Lung (tissue), 12 donors: ENCODE data around the gene URB2. TPM values are rescaled to one million over a fixed set of nuclear protein-coding genes. Genes with fewer than 3 reads are reported as not detected.

ENCODE experiments used
- ATAC-seq: fragments of 200-7000 bp; cut with Tn5 transposase; one replicate; pipeline ENCODE4 v1.9.1; 2020; ENCODE audit warnings: moderate number of reproducible peaks; ENCODE audit not compliant: insufficient read depth, low FRiP score
- DNase-seq, 3 donors: peaks; one replicate each; pipeline ENCODE4 v3.0.0-alpha.2; 2013 to 2017
- H3K27ac ChIP-seq, 2 donors: one replicate each; pipeline ENCODE4 v1.5.1; 2013; ENCODE audit warnings: mild to moderate bottlenecking in 2 of 2, moderate library complexity in 2 of 2, control low read depth in 1 of 2, inconsistent platforms in 1 of 2, low read depth in 1 of 2, low read length in 1 of 2
- H3K27me3 ChIP-seq, 3 donors: one replicate each; pipeline ENCODE4 v1.5.1; 2013; ENCODE audit warnings: low read length in 2 of 3; ENCODE audit not compliant: control insufficient read depth in 3 of 3, insufficient read depth in 3 of 3
- H3K36me3 ChIP-seq, 4 donors: one replicate each; pipeline ENCODE4 v1.5.1; 2013; ENCODE audit warnings: low read length in 4 of 4, mild to moderate bottlenecking in 1 of 4, moderate library complexity in 1 of 4; ENCODE audit not compliant: control insufficient read depth in 4 of 4, insufficient read depth in 4 of 4
- H3K4me1 ChIP-seq, 5 donors: one replicate each; pipeline ENCODE4 v1.5.1; 2013; ENCODE audit warnings: low read length in 5 of 5, mild to moderate bottlenecking in 2 of 5, moderate library complexity in 1 of 5; ENCODE audit not compliant: control insufficient read depth in 5 of 5, insufficient read depth in 5 of 5
- H3K4me3 ChIP-seq: one replicate; pipeline ENCODE4 v1.5.1; 2013; ENCODE audit warnings: mild to moderate bottlenecking, control low read depth, moderate library complexity
- H3K9ac ChIP-seq, 2 donors: one replicate each; pipeline ENCODE4 v1.5.1; 2013; ENCODE audit warnings: low read length in 2 of 2, control low read depth in 1 of 2; ENCODE audit not compliant: insufficient read depth in 1 of 2
- H3K9me3 ChIP-seq, 4 donors: one replicate each; pipeline ENCODE4 v1.5.1; 2013; ENCODE audit warnings: low read length in 3 of 4, mild to moderate bottlenecking in 1 of 4, moderate library complexity in 1 of 4; ENCODE audit not compliant: control insufficient read depth in 4 of 4, insufficient read depth in 3 of 4
- CTCF ChIP-seq: IDR thresholded peaks from 2 replicates; pipeline ENCODE4 v1.5.1; 2012; ENCODE audit warnings: mild to moderate bottlenecking; ENCODE audit errors: control extremely low read depth, extremely low read depth
- WGBS, 2 donors: extraction: QIAGEN DNeasy Blood & Tissue Kit; methylation state at CpG; one replicate each; pipeline ENCODE4 v1.1.7; 2013; 5-methylcytosine and 5-hydroxymethylcytosine counted together
- polyA plus RNA-seq, 2 donors: library from polyadenylated mRNA; stranded (reverse); fragments of 200-250 nt; gene quantifications; one replicate each; pipeline ENCODE4 v1.2.1, GENCODE V29; 2013
- total RNA-seq, 2 donors: library from RNA; depleted of rRNA in 1 of 2; stranded (reverse); fragments of >200 nt in 1 of 2; gene quantifications; one replicate each; pipeline ENCODE4 v1.2.1, GENCODE V29; 2014 to 2021
- donor health status: control.
- donor health status: control.
- donor health status: Bipolar disorder and iron deficiency.
- donor health status: healthy.
- donor health status: DM: yes; HTN: yes; CAD: no.

The URB2 gene
- total and polyA plus RNA-seq, 4 donors, result 2.6 to 10.9 (median 6.1) TPM

GRCh38 chr1:229650045-229650444 is 24.0 kb downstream of the URB2 start:
- Histone ChIP-seq H3K4me3 (no peak overlapping the region), H3K27me3 (no peaks in the 10 kb centered on the region), H3K9me3 (no peaks in the 10 kb centered on the region), H3K4me1 (no peaks in the 10 kb centered on the region), H3K27ac (no peak overlapping the region), H3K36me3 (peaks cover 15 to 41% (median 30%) of the 10 kb centered on the region in 4 donors), H3K9ac (no peak overlapping the region)
- no peak for DNase-seq
- no peak for TF ChIP-seq CTCF
- WGBS, 2 donors, result 95 to 98% methylated on average over 4 of the region's 4 CpGs
- no peak for ATAC-seq

DNA sequence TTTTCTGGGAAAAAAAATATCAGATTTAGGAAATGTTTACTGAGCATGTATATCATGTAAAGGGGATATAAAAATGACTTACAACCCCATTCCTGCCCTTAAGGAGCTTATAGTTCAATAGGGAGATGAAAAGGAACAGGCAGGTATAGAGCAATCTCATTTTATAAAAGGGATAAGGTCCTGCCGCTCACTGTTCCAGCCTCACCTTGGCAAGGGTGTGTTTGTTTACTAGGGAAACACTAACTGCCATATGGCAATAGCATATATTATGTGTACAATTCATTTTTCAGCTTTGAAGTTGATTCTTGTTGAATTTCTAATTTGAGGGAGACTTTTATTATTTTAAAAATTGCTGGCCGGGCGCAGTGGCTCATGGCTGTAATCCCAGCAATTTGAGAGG is 25.5 kb downstream of the URB2 start:
- 97 to 99% methylated on average over 3 of the region's 3 CpGs for WGBS, 2 donors
- no peaks in the 10 kb centered on the region for H3K27me3 ChIP-seq
- H3K36me3 ChIP-seq, result peaks cover 18 to 44% (median 28%) of the 10 kb centered on the region in 4 donors
- TF ChIP-seq CTCF, result no peak
- ATAC-seq (no peak), DNase-seq (no peak)
- H3K4me1 ChIP-seq, result no peaks in the 10 kb centered on the region
- no peak overlapping the region for H3K4me3 ChIP-seq
- H3K9ac ChIP-seq, result no peak overlapping the region
- H3K27ac ChIP-seq, result no peak overlapping the region
- H3K9me3 ChIP-seq, result no peaks in the 10 kb centered on the region

DNA sequence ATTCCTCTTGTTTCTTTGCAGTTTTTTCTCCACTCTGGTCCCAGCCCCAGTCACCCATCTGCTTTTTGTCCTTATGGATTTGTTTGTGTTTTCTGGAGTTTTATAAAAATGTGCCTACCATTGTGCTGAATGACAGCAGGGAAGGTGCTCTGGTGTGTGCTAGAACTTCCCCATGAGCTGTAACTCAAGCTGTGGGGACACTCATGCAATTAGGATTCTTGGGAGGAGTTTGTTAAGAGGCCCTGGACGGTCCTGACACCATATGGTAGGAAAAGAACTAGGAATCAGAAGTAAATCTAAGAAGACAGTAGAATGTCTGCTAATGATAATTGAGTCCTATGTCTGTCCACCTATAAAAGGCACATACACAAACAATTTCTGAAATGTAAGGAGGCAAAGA is 27.4 kb downstream of the URB2 start:
- H3K36me3 ChIP-seq, result peaks cover 5 to 40% (median 20%) of the 10 kb centered on the region in 4 donors
- WGBS, 2 donors, result 80 to 91% methylated on average over 1 of the region's 1 CpG

More for the DNA sequence above, 27.4 kb downstream of the URB2 start:
- TF ChIP-seq CTCF, result no peak
- H3K9me3 ChIP-seq, result no peaks in the 10 kb centered on the region
- H3K27me3 ChIP-seq, result no peaks in the 10 kb centered on the region
- ATAC-seq (no peak), DNase-seq (no peak)
- no peaks in the 10 kb centered on the region for H3K4me1 ChIP-seq
- H3K27ac ChIP-seq, result no peak overlapping the region
- H3K4me3 ChIP-seq, result no peak overlapping the region
- no peak overlapping the region for H3K9ac ChIP-seq
